ENCODE data around the gene UGT3A1. TPM values are rescaled to one million over a fixed set of nuclear protein-coding genes. Genes with fewer than 3 reads are reported as not detected.

Gene UGT3A1
- total RNA-seq, 1 experiment from 2014 or later: 0.19 TPM

GRCh38 chr5:36007366-36007765, 16.2 kb upstream of the UGT3A1 start:
- POLR2A ChIA-PET (ENCODE audit: low non-redundant PET): no interaction called here
- H3K9me3 ChIP-seq (ENCODE audit: low read depth, low read length, poor library complexity, severe bottlenecking): peaks cover under 1% of the 10 kb centered on the region

GRCh38 chr5:36006163-36006562, 15.0 kb upstream of the UGT3A1 start:
- Histone ChIP-seq H3K4me3 (ENCODE audit: low read depth, low read length, poor library complexity, severe bottlenecking) (no peak overlapping the region), H3K27me3 (replicated peaks; ENCODE audit: insufficient read depth, low read depth, low read length, poor library complexity) (peaks cover 3% of the 10 kb centered on the region), H3K4me1 (ENCODE audit: insufficient read depth, low read length, poor library complexity, severe bottlenecking) (no peaks in the 10 kb centered on the region), H3K27ac (ENCODE audit: low read depth, low read length, poor library complexity, severe bottlenecking) (no peak overlapping the region), H3K9me3 (ENCODE audit: low read depth, low read length, poor library complexity, severe bottlenecking) (no peaks in the 10 kb centered on the region), H3K36me3 (ENCODE audit: insufficient read depth, low read length, poor library complexity, severe bottlenecking) (no peaks in the 10 kb centered on the region)
- ChIA-PET CTCF (no interaction called here), POLR2A (ENCODE audit: low non-redundant PET) (no interaction called here)
- no peak for TF ChIP-seq CTCF (conservative IDR thresholded peaks at IDR 0.05; ENCODE audit: low read depth, low read length)
- TF ChIP-seq EZH2 (IDR thresholded peaks at IDR 0.05; ENCODE audit: borderline replicate concordance, low read depth, low read length, poor library complexity, severe bottlenecking): no peak
- BruUV-seq (replicated peaks): no TSS peak
- intact Hi-C loops (cut with micrococcal nuclease; ENCODE audit: unreplicated experiment): no loop called here
- DNase-seq (ENCODE audit: low spot score): no peak

More at GRCh38 chr5:36007366-36007765, 16.2 kb upstream of the UGT3A1 start:
- no peaks in the 10 kb centered on the region for H3K4me1 ChIP-seq (ENCODE audit: insufficient read depth, low read length, poor library complexity, severe bottlenecking)
- no peak overlapping the region for H3K27ac ChIP-seq (ENCODE audit: low read depth, low read length, poor library complexity, severe bottlenecking)
- peaks cover 3% of the 10 kb centered on the region for H3K27me3 ChIP-seq (replicated peaks; ENCODE audit: insufficient read depth, low read depth, low read length, poor library complexity)
- BruUV-seq (replicated peaks): no TSS peak
- CTCF ChIA-PET: no interaction called here
- no peak for DNase-seq (ENCODE audit: low spot score)
- no peak for TF ChIP-seq CTCF (conservative IDR thresholded peaks at IDR 0.05; ENCODE audit: low read depth, low read length)
- TF ChIP-seq EZH2 (IDR thresholded peaks at IDR 0.05; ENCODE audit: borderline replicate concordance, low read depth, low read length, poor library complexity, severe bottlenecking): no peak
- H3K36me3 ChIP-seq (ENCODE audit: insufficient read depth, low read length, poor library complexity, severe bottlenecking): no peaks in the 10 kb centered on the region
- intact Hi-C loops (cut with micrococcal nuclease; ENCODE audit: unreplicated experiment): no loop called here
- no peak overlapping the region for H3K4me3 ChIP-seq (ENCODE audit: low read depth, low read length, poor library complexity, severe bottlenecking)

- no peaks in the 10 kb centered on the region for H3K9me3 ChIP-seq (ENCODE audit: low read depth, low read length, poor library complexity, severe bottlenecking)
- DNase-seq (ENCODE audit: low spot score): no peak
- no peaks in the 10 kb centered on the region for H3K36me3 ChIP-seq (ENCODE audit: insufficient read depth, low read length, poor library complexity, severe bottlenecking)
- H3K27me3 ChIP-seq (replicated peaks; ENCODE audit: insufficient read depth, low read depth, low read length, poor library complexity): peaks cover 3% of the 10 kb centered on the region
- no peaks in the 10 kb centered on the region for H3K4me1 ChIP-seq (ENCODE audit: insufficient read depth, low read length, poor library complexity, severe bottlenecking)
- H3K4me3 ChIP-seq (ENCODE audit: low read depth, low read length, poor library complexity, severe bottlenecking): no peak overlapping the region
- no peak for TF ChIP-seq CTCF (conservative IDR thresholded peaks at IDR 0.05; ENCODE audit: low read depth, low read length)
- no peak for TF ChIP-seq EZH2 (IDR thresholded peaks at IDR 0.05; ENCODE audit: borderline replicate concordance, low read depth, low read length, poor library complexity, severe bottlenecking)
- no peak overlapping the region for H3K27ac ChIP-seq (ENCODE audit: low read depth, low read length, poor library complexity, severe bottlenecking)
- intact Hi-C loops (cut with micrococcal nuclease; ENCODE audit: unreplicated experiment): no loop called here
- ChIA-PET POLR2A (ENCODE audit: low non-redundant PET) (no interaction called here), CTCF (no interaction called here)
- BruUV-seq (replicated peaks): no TSS peak
Observed at GRCh38 chr5:36001032-36001431, 9.8 kb upstream of the UGT3A1 start.

All from A673 (cell line).